ENCODE results near the gene P4HTM.

- TF ChIP-seq HIC1 (tag by site-specific recombination; IDR thresholded peaks at IDR 0.05) (no peak), REST (tag by site-specific recombination; IDR thresholded peaks at IDR 0.05) (no peak), GFI1B (tag by site-specific recombination; IDR thresholded peaks at IDR 0.05) (no peak), ZNF639 (tag by site-specific recombination; IDR thresholded peaks at IDR 0.05) (no peak), ZNF121 (tag by site-specific recombination; IDR thresholded peaks at IDR 0.05) (no peak), CTCF (tag by site-specific recombination; IDR thresholded peaks at IDR 0.05) (no peak), SP2 (tag by site-specific recombination; IDR thresholded peaks at IDR 0.05) (no peak), ZNF341 (tag by site-specific recombination; IDR thresholded peaks at IDR 0.05; ENCODE audit: low read depth) (no peak), ZNF274 (IDR thresholded peaks at IDR 0.05; ENCODE audit: low read length) (no peak), ZNF274 (tag by site-specific recombination; IDR thresholded peaks at IDR 0.05; ENCODE audit: borderline replicate concordance) (no peak), IKZF3 (tag by site-specific recombination; IDR thresholded peaks at IDR 0.05) (no peak)
Measured at GRCh38 chr3:48963591-48963990, 26.4 kb upstream of the P4HTM start.

Measured in HEK293 (cell line).